Central memory CD8-positive, alpha-beta T cell (primary cell): ENCODE results near the gene ANKRD13D.

ENCODE experiments used
- ATAC-seq: fragments of 150-1000 bp; cut with Tn5 transposase; replicated peaks from 2 replicates; pipeline ENCODE4 v1.10.0; 2022; ENCODE audit warnings: mild to moderate bottlenecking, moderate FRiP score, moderate number of reproducible peaks; ENCODE audit not compliant: poor library complexity, severe bottlenecking; ENCODE audit errors: extremely low read depth
- DNase-seq, 2 donors: peaks; one replicate each; pipeline ENCODE4 v3.0.0; 2021; ENCODE audit warnings: low spot score in 2 of 2
- H3K27ac Mint-ChIP-seq: one replicate; pipeline ENCODE4 v1.8.0; 2022; ENCODE audit warnings: low read depth, mild to moderate bottlenecking, moderate library complexity, mixed read lengths
- H3K27me3 Mint-ChIP-seq: one replicate; pipeline ENCODE4 v1.8.0; 2022; ENCODE audit warnings: mixed read lengths
- H3K36me3 Mint-ChIP-seq: one replicate; pipeline ENCODE4 v1.8.0; 2022; ENCODE audit warnings: mild to moderate bottlenecking, moderate library complexity, mixed read lengths; ENCODE audit not compliant: insufficient read depth
- H3K4me1 Mint-ChIP-seq: one replicate; pipeline ENCODE4 v1.8.0; 2022; ENCODE audit warnings: mixed read lengths
- H3K4me3 Mint-ChIP-seq: one replicate; pipeline ENCODE4 v1.8.0; 2022; ENCODE audit warnings: mild to moderate bottlenecking, moderate library complexity, mixed read lengths
- H3K9me3 Mint-ChIP-seq: one replicate; pipeline ENCODE4 v1.8.0; 2022; ENCODE audit warnings: mixed read lengths

Gene ANKRD13D

DNA sequence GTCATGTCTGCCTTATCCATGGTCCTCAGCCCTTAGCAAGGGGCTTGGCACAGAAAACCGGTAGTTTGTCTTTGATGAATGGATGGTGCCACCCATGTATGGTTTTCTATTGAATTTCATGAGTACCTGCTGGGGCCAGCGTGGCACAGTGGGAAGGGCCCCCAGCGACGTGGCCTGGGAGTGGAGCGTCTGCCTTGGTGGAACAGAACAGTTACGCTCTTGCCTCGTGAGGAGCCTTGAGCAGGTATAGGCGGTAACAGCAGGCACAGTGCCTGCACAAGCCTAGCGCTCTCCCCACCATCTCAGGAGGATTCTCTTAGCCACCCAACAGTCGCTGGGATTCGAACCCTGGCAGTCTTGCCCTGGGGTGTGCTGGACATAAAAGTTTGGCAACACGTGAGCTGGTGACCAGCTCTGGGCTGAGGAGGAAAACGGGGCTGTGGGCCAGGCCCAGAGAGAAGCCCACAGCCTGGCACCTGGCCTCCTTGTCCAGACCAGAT is 11.2 kb downstream of the ANKRD13D start:
- Mint-ChIP-seq H3K27me3 (no peaks in the 10 kb centered on the region), H3K4me1 (peaks cover 31% of the 10 kb centered on the region), H3K36me3 (peaks cover 41% of the 10 kb centered on the region), H3K4me3 (no peak overlapping the region), H3K9me3 (peaks cover 13% of the 10 kb centered on the region), H3K27ac (no peak overlapping the region)
- no peak for ATAC-seq
- DNase-seq, result no peak

DNA sequence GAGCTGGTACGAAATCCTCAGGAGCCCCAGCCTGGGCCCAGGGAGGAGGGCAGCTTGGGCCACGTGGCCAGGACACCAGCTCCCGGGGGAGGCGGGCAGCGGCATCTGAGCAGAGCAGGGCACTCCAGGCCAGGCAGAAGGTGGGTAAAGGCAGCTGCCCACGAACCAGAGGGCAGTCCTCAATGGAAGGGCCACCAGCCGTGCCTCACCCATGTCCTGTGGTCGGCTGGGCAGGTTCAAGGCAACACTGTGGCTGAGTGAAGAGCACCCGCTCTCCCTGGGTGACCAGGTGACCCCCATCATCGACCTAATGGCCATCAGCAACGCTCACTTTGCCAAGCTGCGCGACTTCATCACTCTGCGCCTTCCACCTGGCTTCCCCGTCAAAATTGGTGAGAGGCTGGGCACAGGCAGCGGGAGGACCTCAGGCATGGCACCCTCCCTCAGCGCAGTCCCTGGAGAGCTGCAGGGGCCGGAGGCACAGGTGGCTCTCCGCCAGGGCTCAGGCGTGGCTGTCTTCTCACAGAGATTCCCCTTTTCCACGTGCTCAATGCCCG is 11.7 kb downstream of the ANKRD13D start:
- Mint-ChIP-seq H3K27me3 (no peaks in the 10 kb centered on the region), H3K27ac (no peak overlapping the region), H3K4me1 (peaks cover 30% of the 10 kb centered on the region), H3K36me3 (peaks cover 37% of the 10 kb centered on the region), H3K4me3 (no peak overlapping the region), H3K9me3 (peaks cover 13% of the 10 kb centered on the region)
- no peak for ATAC-seq
- no peak for DNase-seq

DNA sequence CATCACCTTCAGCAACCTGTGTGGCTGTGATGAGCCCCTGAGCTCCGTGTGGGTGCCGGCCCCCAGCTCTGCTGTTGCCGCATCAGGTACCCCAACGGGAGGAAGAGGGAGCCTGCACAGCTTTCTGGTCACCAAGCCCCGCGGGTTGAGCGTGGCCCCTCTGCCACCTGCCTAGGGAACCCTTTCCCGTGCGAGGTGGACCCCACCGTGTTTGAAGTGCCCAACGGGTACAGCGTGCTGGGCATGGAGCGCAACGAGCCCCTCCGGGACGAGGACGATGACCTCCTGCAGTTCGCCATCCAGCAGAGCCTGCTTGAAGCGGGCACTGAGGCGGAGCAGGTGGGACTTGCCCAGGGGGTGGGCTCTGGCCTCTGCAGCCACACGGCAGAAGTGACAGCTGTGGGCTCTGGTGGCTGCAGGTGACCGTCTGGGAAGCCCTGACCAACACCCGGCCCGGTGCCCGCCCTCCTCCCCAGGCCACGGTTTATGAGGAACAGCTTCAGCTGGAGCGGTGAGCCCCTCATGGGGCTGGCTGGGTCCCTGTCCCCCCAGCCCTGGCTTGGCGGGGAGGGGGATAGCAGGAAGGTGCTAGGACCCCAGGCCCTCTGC is 12.3 kb downstream of the ANKRD13D start:
- Mint-ChIP-seq H3K27me3 (no peaks in the 10 kb centered on the region), H3K4me1 (peaks cover 25% of the 10 kb centered on the region), H3K27ac (no peak overlapping the region), H3K36me3 (peaks cover 35% of the 10 kb centered on the region), H3K4me3 (no peak overlapping the region), H3K9me3 (peaks cover 7% of the 10 kb centered on the region)
- DNase-seq (no peak), ATAC-seq (no peak)

DNA sequence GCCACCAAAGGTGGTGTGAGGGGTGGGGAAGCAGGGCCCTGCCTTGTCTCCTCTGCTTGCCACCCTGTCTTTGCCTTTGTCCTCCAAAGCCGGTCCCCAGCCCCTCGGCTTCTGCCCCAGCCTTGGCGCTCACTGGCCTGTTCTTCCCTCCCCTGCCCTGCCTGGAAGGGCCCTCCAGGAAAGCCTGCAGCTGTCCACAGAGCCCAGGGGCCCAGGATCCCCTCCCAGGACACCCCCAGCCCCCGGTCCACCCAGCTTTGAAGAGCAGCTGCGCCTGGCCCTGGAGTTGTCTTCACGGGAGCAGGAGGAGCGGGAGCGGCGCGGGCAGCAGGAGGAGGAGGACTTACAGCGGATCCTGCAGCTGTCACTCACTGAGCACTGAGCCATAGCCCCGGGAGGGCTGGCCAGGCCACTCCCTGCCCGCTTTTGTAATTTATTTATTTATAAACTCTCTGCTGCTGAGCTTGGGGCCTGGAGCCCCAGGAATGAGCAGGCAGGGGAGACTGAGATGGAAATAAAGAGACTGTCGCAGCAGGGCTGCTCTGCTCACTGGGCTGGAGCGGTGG is 12.9 kb downstream of the ANKRD13D start:
- ATAC-seq (no peak), DNase-seq (no peak)
- Mint-ChIP-seq H3K27me3 (no peaks in the 10 kb centered on the region), H3K9me3 (peaks cover 2% of the 10 kb centered on the region), H3K4me1 (peaks cover 18% of the 10 kb centered on the region), H3K27ac (no peak overlapping the region), H3K36me3 (peaks cover 29% of the 10 kb centered on the region), H3K4me3 (peak overlapping the region; percentile 60)

DNA sequence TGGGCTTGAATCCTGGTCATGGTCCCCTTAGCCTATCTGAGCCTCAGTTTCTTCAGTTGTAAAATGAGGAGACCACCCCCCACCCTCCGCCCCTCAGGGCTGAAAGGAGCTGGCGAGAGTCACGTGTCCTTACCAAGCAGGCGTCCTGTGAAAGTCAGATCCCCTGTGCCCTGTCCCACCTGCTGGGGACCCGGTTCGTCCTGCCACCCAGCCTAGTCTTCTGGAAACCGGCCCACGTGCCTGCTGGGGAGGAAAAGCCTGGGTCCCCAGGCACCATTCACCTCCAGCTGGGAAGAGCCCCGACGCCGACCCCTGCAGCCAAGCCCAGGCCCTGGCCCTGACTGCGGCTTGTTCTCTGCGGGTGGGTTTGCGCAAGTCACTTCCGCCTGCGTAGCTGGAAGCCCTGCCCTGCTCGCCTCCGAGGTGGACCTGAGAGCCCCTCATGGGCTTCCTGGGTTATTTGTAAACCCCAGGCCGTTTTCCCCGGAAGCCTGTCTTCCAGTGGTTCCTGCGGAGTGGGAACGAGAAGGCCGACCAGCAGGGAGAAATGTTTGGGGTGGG is 13.5 kb downstream of the ANKRD13D start:
- no peaks in the 10 kb centered on the region for H3K27me3 Mint-ChIP-seq
- ATAC-seq (peak; percentile 29), DNase-seq (no peak)
- peaks cover 16% of the 10 kb centered on the region for H3K4me1 Mint-ChIP-seq
- H3K27ac Mint-ChIP-seq, result no peak overlapping the region
- no peaks in the 10 kb centered on the region for H3K9me3 Mint-ChIP-seq
- peaks cover 22% of the 10 kb centered on the region for H3K36me3 Mint-ChIP-seq
- peak overlapping the region; percentile 60 for H3K4me3 Mint-ChIP-seq

DNA sequence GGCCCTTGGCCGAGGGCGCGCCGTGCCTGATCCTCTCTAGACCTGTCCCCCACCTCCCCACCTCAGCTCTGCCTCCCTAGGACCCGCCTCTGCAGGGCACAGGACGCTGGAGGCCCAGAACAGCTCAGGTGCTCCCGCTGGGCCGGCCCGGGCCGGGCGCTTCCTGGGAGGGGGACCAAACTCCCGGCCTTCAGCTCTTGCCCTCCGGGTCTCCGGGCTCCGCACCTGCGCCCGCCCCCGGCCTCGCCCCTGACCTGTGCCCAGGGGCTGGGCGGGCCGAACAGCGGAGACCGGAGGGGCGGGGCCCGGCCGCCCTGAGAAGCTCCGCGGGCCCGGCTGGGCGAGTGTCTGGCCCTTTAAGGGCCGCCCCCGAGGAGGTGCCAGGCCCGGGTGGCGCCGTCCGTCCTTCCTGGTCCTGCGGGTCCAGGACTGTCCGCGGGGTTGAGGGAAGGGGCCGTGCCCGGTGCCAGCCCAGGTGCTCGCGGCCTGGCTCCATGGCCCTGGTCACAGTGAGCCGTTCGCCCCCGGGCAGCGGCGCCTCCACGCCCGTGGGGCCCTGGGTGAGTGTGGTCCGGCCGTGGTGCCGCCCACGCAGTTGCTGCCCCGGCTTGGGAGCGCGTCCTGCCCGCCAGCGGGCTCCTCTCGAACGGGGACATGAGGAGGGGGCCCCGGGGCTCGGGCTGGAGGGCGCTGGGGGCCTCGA is 14.2 kb downstream of the ANKRD13D start, which contains the start of gene SSH3:
Gene SSH3, plus strand, starts transcription at position 399 of the 703 bp plus-strand sequence. Its CDS starts 96 bp downstream, at position 495.
- Mint-ChIP-seq H3K36me3 (peaks cover 17% of the 10 kb centered on the region), H3K9me3 (no peaks in the 10 kb centered on the region), H3K27me3 (no peaks in the 10 kb centered on the region), H3K27ac (no peak within 1 kb of the TSS), H3K4me1 (peaks cover 12% of the 10 kb centered on the region), H3K4me3 (peak within 1 kb of the TSS; percentile 60)
- DNase-seq, result no peak
- ATAC-seq, result peak; percentile 59

DNA sequence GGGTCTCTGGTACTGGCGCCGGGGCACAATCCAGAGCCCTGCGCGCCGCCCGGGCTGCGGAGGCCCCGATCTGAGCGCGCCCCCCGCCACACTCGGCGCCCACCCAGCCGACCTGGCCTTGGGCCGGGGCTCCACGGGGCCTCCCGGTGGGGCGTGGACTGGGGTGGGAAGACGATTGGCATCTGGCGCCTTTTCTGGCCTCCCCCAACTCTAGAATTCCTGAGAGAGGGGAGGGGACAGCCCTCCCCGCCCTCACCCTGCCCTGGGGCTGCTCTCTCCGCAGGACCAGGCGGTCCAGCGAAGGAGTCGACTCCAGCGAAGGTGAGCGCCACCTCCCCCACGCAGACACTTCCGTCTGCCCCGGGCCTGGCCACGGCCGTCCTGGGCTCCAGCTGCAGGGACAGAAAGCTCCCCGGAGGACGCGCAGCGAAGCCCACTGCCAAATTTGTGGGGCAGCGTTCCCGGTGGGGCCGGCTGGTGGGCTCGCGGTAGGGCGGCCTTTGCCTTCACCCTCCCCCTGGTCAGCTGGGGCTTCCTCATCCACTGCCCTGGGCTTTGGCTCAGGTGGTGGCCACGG is 14.8 kb downstream of the ANKRD13D start:
- Mint-ChIP-seq H3K4me1 (peaks cover 6% of the 10 kb centered on the region), H3K9me3 (no peaks in the 10 kb centered on the region), H3K36me3 (peaks cover 12% of the 10 kb centered on the region), H3K4me3 (peak overlapping the region; percentile 60), H3K27ac (no peak overlapping the region), H3K27me3 (no peaks in the 10 kb centered on the region)
- no peak for DNase-seq
- peak; percentile 36 for ATAC-seq

DNA sequence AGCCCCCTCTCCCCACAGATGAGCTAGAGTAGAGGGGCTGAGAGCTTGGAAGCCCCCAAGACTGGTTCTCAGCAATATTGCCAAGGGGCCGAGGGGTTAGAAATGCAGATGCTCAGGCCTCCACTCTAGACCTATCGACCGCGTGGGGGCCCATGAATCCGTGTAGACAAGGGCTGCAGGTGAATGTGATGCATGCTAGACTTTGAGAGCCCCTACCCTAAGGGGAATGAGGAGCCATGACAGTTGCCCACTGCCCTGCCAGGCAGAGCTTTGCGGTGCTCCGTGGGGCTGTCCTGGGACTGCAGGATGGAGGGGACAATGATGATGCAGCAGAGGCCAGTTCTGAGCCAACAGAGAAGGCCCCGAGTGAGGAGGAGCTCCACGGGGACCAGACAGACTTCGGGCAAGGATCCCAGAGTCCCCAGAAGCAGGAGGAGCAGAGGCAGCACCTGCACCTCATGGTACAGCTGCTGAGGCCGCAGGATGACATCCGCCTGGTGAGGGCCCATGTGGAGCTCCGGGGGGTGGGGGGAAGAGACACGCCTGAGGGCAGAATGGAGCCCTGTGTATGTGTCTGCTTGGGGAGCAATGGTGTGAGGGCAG is 15.5 kb downstream of the ANKRD13D start:
- Mint-ChIP-seq H3K4me1 (peaks cover 6% of the 10 kb centered on the region), H3K27me3 (no peaks in the 10 kb centered on the region), H3K9me3 (no peaks in the 10 kb centered on the region), H3K4me3 (peak overlapping the region; percentile 60), H3K36me3 (peaks cover 11% of the 10 kb centered on the region), H3K27ac (no peak overlapping the region)
- ATAC-seq, result no peak
- no peak for DNase-seq

DNA sequence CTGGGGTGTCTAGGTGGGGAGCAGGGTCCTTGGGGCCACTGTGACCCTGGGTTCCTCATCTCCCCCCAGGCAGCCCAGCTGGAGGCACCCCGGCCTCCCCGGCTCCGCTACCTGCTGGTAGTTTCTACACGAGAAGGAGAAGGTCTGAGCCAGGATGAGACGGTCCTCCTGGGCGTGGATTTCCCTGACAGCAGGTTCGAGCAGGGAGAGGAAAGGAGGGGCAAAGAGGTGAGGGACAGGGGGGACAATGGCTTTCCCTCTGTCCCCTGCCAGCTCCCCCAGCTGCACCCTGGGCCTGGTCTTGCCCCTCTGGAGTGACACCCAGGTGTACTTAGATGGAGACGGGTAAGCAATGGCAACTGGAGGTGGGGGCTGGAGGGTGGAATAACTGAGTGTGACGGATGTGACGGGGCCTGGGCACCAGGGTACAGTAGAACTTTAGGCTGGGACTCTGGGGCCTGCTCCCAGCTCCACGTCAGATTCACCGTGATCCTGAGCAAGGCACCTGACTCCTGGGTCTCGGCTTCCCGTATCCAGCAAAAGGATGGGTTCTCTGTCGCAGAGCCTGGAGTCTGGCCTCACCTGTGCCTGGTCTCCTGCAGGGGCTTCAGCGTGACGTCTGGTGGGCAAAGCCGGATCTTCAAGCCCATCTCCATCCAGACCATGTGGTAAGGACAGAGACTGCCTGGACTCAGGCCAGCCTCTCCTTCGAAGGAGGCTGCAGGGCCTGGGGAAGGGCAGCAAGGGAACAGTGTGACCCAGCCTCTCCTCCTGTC is 17.9 kb downstream of the ANKRD13D start:
- no peaks in the 10 kb centered on the region for H3K9me3 Mint-ChIP-seq
- peaks cover 2% of the 10 kb centered on the region for H3K36me3 Mint-ChIP-seq
- peaks cover 15% of the 10 kb centered on the region for H3K4me1 Mint-ChIP-seq
- no peak overlapping the region for H3K4me3 Mint-ChIP-seq
- H3K27ac Mint-ChIP-seq, result no peak overlapping the region
- no peak for DNase-seq
- ATAC-seq, result no peak
- no peaks in the 10 kb centered on the region for H3K27me3 Mint-ChIP-seq

DNA sequence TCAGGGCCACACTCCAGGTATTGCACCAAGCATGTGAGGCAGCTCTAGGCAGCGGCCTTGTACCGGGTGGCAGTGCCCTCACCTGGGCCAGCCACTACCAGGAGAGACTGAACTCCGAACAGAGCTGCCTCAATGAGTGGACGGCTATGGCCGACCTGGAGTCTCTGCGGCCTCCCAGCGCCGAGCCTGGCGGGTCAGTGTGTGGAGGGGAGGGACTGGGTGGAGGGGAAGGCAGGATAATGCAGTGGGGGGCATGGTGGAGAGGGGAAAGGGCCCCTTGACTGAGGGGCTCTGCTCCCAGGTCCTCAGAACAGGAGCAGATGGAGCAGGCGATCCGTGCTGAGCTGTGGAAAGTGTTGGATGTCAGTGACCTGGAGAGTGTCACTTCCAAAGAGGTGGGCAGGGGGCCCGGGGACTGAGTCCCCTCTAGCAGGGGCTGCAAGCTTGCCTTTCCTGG is 18.5 kb downstream of the ANKRD13D start:
- Mint-ChIP-seq H3K27me3 (no peaks in the 10 kb centered on the region), H3K4me1 (peaks cover 21% of the 10 kb centered on the region), H3K4me3 (no peak overlapping the region), H3K36me3 (peaks cover 2% of the 10 kb centered on the region), H3K9me3 (no peaks in the 10 kb centered on the region), H3K27ac (no peak overlapping the region)
- DNase-seq (no peak), ATAC-seq (no peak)

DNA sequence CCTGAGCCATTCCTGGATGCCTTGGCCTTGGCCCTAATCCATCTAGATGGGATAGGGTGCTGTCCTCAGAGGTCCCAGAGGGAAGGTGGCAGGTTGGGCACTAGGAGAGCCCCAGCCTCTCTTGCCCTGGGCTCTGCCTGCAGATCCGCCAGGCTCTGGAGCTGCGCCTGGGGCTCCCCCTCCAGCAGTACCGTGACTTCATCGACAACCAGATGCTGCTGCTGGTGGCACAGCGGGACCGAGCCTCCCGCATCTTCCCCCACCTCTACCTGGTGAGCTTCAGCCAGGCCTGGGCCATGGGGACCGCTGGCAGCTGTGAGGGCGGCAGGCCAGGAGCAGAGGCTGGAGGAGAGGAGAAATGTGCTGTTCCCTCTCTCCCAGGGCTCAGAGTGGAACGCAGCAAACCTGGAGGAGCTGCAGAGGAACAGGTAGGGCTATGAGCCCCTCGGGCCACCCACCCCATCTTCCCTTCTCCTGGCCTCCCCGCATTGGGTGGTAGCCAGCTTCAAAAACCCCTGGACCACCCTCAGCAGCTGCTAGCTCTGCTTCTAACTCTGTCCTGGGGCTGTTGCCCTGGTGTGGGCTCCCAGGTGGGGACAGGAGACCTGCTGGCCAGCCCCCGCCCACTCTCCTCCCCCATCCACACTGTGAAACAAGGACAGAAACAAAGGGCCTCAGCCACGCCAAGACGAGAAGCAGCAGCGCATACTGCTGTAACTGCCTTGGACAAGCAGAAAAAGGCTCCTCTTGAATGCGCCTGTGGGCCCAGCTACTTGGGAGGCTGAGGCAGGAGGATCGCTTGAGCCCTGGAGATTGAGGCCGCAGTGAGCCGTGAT is 19.1 kb downstream of the ANKRD13D start:
- Mint-ChIP-seq H3K36me3 (peaks cover 4% of the 10 kb centered on the region), H3K9me3 (no peaks in the 10 kb centered on the region), H3K27me3 (no peaks in the 10 kb centered on the region), H3K4me1 (peaks cover 28% of the 10 kb centered on the region), H3K4me3 (no peak overlapping the region), H3K27ac (no peak overlapping the region)
- no peak for DNase-seq
- ATAC-seq, result no peak
